ENCODE results near the gene CRACR2B.

CRACR2B gene

DNA sequence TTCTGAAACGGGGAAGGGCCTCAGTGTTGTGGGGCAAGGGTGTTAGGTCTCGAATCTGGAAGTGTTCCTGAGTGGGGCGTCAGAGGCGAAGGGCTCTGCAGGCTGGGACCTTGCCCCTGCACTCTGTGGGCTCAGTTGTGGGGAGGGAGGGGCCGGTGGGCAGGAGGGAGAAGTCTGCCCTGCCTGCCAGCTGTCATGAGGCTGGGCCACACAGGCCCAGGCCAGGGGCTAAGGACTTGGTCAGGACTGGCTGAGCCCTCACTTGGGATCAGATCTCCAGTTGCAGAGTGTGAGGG, at the start of gene CRACR2B:
CRACR2B (plus strand) TSS at position 23 of the 296 bp plus-strand sequence. CDS start 689 bp downstream, outside the sequence.
- no peak for DNase-seq

DNA sequence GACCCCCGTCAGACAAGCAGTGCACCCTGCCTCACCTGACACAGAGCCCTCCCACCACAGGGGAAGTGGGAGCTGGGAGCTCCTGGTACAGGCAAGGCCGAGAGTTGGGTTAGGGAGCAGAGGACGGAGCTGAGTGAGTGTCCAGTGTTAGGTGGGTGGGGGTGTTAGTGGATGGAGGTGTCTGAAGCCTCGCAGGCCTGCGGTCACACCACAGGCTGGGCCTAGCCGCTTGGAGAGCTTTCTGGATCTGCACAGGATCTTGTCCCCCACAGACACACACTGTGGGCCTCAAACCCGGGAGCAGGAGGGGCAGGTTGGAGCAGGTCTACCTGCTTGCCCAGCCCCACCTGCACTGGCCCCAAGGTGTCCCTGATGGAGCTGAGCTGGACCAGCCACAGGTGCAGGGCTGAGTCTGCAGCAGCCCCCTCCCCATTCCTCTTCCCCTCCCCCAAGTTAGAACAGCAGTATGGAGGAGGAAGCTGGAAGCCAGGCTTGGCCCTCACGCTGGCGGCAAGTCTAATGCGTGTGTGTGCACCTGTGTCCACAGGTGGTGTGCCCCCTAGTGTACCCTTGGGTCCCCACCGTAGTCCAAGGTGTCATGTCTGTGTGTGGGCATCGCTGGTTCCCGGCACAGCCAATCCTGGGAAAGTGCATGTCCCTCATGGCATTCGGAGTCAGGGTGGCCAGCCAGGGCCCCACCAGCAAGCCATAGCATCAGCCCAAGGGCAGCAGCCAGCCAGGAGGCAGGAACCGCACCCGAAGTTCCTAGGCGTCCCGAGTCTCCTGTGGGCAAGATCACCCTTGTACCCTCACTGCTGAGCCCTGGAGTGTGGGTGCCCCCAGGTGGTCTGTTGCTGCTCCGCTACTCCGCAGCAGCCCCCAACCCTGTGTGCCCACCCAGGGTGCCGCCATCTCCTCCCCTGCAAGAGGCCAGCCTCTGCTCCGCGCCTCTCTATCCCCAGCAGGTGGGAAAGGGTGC, 48.5 kb upstream of the CRACR2B start:
- no peak for DNase-seq

DNA sequence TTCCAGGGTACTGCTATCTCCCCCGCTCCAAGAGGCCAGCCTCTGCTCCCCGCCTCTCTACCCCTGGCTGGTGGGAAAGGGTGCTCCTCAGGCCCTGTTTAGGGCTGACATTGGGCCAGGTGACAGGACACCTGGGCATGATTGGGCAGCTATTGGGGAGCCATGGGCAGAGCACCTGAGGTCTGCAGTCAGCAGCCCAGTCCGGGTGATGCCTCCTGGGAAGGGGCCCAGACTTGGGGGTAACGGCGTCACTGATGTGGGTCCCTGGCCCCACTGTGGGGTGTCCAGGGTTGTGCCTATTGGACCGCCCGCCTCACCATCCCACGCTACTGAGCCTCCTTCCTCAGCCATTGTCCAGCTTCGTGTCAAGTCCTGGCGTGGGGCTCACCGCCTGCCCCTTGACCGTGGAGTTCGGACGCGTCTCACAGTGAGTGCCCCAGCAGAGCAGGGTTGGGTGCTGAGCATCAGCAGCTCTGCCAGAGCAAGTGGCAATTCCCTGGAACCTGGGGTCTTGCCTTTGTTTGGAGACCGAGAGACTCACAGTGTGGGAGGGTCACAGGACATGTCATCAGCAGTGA, 47.7 kb upstream of the CRACR2B start:
- DNase-seq = no peak

DNA sequence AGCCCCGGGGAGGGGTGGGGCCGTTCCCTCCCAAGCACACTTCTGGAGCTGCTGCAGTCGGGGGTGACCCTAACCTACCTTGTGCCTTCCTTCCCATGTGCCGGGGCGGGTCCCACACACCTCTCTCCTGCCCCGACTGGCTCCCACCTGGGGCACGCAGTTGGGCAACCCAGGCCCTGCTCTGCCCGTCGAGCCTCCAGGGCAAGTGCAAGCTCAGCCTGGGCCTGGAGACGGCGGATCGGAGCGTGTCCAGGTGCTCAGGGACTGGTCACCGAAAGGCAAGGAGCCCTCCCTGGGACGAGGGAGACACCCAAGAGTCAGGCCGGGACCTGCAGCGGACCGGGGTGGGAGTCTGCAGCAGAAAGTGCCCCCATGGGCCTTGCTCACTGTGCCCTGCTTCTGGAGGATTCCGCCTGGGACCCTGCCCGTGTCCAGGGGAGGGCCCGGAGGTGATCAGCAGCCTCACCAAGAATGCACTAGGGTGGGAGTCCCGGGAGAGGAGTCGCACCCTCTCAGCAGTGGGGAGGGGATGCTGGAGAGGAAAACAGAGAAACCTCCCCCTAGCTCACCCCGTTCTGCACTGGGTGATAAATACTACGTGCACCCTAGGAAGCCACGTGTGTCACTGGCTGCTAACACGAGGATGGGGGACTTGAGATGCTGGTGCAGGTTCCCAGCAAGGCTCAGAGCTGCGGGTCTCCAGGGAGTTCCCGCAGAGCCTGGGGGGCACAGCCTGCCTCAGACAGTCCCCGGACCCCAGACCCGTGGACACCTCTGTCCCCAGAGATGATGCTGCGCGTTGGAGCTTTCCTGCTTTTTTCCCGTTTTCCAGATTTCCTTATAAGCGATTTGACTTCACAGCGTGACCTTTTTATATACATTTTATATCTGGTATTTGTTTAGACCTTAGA, 45.2 kb upstream of the CRACR2B start:
- no peak for DNase-seq

DNA sequence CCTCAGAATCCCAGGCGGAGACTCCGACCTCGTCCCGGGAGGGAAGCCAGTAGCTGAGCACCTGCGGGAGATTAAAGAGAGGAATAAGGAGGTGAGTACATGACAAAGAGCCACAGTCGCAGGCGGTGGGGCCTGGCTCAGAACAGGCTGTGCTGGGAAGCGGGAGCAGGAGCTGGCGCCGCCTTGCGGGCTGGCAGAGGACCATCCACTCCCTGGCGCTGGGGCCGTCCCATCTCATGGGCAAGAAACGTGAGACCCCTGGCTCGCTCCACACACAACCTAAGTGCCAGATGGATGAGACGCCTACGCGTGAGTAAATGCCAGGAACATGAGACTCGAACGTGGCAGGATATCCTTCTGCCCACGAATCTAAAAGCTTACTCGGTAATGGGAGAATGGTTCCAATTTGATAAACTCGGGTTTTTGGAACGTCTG, 44.1 kb upstream of the CRACR2B start:
- DNase-seq = peak; percentile 43

DNA sequence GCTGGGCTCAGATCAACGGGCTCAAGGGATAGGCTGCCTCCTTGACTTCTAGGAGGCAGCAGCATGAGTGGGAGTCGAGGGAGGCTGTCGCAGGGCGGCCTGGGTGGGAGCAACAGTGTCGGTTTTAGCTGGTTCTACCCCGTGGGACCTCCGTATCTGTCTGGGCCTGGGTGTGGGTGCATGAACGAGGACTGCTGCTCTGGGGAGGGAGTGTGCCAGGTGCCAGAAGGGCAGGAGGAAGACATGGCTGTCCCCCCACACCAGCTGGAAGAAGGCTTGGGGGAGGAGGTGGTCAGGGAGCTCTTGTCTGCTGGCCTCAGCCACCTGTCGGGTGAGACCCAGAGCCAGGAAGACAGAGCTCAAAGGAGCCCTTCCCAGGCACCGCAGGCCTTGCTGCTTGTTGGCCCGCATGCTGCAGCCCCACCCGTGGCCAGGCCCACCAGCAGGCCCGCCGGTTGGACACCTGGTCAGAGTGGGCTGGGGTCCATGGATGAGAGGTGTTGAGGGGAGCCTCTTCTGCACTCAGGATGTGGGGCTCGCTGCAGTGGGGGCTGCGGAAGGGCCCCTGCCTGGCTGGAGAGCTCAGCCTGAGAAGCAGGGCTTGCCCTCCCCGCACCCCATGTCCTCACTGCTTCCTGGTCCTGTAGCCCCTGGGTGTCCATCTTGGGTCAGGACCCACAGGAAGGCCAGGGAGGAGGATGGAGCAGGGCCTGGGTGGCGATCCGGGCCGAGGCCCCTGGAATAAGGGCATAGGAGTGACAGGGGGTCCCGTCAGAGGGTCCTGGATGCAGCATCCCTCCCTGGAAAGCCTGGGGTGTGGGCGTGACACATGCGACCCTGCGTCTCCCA, 41.3 kb upstream of the CRACR2B start:
- no peak for DNase-seq

DNA sequence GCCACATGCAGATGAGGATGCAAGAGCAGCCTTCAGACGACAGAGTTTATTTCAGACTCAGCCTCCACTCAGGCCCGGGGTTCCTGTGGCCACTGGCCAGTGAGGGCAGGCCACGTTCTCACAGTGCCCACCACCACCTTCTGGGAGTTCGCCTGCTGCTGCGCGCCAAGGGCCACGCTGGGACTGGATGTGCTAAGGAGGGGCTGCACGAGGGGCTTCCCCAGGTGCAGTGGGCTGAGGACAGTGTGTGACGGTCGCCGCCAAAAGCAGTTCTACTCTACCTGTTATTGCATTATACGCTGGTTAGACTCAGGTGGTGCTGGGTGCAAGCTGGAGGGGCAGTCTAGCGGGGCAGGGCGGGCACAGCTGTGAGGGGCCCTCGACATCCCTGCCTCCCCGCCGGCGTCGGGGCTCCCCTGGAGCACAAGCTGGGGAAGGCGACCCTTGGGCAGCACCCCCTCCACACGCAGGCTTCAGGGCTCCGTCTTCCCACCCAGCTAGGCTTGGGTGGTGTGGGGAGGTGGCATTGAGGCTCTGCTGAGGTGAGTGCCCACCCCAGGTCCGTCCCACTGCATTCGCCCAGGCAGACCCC, 40.5 kb upstream of the CRACR2B start:
- no peak for DNase-seq

DNA sequence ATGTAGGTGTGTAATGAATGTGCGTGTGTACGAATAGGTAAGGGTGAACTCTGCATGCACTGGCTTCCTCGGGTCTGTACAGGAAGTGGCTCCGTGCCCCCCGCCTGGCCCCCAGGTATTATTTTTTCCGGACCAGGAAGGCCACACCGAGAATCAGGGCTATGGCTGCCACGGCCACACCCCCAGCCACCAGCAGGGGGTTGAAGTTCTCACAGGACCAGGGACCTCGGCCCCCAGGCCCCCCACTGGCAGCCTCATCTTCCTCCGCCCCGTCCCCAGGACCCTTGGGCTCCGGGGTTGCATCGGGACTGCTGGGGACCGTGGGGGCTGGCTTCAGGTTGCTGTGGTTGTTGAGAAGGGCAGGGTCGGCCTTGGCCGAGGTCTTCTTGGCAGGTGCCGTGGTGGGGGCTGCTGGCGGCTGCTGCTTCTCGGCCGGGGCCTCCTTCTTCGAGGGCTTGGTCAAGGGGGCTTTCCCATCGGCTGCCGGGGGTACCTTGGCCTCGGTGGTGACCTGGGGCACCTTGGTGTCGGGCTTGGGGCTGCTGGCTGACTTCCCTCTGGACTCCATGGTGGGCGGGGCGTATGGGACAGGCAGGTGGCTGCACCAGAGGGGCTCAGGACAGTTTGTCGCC, 39.6 kb upstream of the CRACR2B start:
- no peak for DNase-seq

DNA sequence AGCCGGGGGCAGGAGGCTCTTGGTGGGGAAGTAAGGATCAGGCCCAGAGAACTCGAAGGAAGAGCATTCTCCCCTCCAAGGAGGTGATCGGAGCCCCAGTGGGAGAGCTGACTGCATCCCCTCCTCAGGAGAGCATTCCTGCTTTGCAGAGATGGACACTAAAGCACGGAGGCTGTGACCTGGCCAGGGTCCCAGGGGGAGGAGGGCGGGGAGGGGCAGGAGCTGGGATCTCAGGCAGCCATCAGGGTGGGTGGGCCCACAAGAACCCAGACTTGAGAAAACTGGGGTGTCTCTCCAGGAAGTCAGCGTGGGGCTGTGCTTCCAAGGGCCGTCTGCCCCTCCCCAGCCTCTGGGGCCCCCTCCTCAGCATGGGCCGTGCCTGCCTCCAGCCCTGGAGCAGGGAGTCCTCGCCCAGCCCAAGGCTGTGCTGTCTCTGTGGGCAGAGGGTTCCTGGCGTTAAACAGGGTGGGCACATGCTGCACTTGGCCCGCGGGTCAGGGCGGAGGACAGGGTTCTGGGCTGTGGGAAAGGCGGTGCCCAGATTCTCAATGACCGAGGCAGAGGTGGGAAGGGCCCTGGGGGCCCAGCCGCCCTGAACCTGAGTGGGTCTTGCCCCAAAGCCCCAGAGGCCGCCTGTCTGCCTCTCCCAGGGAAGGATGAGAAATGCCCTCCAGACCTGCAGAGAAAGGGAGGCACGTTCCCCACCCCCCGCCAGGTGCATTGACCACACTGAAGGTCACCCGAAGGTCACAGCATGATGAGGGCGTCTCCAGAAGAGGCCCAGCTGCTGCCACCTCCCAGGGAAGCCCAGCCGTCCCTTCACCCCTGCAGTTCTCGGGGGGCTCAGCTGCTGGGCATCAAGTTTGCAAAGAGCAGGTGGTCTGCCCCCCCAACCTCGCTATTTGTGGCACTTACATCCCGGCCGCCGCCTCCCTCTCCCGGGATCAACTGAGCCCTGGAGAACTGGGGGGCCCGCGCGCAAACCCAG, 38.5 kb upstream of the CRACR2B start:
- no peak for DNase-seq

DNA sequence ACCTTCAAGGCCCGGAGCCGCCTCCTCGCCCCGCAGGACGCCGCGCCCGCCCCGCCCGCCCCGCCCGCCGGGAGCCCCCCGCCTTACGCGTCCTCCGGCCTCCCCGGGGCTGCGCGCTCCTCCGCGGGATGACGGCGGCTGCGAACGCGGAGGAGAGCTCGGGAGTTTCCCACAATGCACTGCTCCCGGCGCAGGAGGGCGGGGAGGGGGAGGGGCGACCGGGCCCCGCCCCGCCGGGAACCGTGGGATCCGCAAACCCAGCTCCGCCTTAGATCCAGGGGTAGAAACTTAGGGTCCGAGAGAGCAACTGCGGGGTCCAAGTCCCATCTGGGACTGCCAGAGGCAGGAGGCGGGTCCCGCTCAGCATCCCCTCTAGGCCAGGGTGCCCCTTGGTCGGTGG, 37.8 kb upstream of the CRACR2B start, which contains the start of gene CEND1:
CEND1 (minus strand) TSS at position 148 of the 400 bp plus-strand sequence. CDS start 1,514 bp downstream, outside the sequence.
- DNase-seq = no peak

DNA sequence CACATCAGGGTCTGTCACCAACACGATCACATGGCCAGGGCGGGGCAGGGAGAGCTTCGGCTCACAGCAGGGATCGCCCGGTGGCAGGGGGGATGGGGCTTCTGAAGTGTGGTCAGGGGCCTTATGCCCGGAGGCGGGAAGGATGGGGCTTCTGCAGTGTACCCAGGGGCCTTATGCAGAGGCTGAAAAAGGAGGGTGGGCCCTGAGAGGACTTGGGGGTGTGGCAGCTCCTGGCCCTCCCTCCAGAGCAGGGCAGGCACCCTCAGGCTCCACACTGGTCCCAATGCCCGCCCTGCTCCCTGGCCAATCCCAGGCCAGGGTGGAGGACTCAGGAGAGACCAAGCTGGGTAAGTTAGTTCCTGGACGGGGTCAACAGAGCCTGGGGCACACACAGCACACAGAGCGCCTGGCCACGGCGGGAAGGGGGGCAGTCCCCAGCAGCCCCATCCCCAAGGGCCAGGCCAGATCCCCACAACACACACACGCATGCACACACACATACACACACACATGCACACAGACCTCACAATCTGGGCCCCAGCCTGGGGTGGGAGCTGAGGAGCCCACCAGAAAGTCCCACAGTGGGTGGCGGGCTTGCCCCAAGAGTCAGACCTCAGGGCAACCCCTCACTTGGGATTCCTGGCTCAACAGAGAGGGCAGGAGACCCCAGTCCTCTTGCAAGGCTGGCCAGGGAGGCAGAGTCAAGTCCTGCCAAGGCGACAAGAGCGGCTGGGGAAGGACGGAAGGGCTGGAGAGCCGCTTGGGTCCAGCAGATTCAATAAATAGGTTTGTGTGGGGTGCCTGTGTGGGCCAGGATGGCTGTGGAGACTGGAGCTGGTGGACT, 36.8 kb upstream of the CRACR2B start:
- DNase-seq = no peak

DNA sequence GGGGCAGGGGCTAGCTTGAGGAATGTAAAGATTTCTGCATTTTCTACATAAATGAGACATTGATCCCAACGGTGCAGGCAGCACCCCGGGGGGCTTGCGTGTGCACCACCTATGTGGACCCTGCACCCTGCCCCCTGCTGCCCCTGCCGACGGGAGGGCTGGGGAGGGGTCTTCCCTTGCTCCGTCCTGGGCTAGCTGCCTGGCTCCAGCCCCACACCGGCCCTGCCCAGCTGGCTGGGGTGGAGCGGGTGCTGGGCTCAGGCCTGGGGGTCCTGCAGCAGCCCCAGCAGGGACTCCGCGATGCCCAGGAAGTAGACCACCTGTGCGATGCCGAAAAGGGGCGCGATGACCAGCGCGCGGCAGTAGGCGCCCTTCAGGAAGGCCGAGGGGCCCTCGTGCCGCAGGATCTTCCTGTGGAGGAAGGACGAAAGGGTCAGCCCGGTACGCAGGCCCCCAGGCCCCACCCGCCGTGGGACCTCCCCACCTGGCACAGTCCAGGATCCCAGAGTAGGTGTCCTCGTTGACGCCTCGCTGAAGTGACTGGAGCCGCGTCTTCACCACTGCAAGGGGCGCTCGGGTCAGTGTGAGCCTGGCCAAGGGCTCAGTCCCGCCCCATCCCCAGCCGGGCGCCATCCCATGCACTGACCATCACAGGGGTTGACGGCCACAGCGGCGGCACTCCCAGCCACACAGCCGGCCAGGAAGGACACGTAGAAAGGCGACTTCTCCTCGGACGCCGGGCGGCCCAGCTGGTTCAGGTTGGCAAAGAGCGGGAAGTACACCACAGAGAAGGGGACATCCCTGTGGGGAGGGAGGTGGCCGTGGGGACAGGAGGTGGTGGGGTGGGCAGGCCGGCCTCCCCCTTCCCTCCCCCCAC, 35.8 kb upstream of the CRACR2B start:
- no peak for DNase-seq

DNA sequence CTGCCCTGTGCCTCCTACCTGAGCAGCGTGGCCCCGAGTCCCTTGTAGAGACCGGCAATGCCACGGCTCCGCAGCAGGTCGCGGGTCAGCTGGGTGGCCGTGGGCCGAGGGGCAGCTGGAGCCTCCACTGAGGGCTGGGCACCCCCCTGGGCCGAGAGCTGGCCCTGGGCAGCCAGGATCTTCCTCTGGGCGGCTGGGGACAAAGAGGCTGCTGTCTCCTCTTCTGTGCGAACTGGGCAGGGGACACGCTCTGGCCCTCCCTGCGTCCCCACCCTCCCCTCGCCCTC, 35.2 kb upstream of the CRACR2B start:
- DNase-seq = no peak

DNA sequence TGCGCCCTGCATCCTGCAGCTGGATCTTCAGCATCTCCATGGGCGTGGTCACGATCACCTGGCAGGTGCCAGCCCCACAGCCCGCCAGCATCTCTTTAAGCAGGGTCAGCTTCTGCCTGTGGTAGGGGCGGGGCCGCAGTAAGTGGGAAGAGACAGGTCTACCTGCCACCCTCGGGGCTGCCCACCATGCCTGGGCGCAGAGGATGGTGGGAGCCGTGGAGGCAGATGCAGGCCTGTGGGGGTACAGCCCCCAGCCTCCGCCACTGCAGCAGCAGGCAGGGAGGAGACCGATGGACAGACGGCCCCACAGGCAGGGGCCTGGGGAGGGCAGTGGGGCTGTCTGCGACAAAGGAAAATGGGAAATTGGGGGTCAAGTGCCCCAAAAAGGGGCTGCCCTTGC, 34.8 kb upstream of the CRACR2B start:
- DNase-seq = no peak

DNA sequence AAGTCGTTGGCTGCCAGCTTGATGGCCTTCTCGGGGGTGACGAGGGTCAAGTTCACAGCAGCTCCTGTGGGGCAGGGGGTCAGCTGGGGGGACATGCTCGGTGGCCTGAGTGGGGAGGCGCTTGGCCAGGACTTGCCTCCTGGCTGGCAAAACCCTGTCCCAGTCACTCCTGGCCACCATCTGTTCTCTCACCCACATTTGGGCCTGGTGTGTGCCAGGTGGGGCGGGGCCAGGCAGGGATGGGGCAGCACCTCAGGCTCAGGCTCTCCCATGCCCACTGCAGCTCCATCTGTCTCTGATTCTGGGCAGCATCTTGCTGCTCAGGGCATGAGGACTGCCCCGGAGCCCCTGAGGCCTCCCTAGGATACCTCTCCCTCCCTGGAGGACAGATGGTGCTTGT, 34.2 kb upstream of the CRACR2B start:
- no peak for DNase-seq

DNA sequence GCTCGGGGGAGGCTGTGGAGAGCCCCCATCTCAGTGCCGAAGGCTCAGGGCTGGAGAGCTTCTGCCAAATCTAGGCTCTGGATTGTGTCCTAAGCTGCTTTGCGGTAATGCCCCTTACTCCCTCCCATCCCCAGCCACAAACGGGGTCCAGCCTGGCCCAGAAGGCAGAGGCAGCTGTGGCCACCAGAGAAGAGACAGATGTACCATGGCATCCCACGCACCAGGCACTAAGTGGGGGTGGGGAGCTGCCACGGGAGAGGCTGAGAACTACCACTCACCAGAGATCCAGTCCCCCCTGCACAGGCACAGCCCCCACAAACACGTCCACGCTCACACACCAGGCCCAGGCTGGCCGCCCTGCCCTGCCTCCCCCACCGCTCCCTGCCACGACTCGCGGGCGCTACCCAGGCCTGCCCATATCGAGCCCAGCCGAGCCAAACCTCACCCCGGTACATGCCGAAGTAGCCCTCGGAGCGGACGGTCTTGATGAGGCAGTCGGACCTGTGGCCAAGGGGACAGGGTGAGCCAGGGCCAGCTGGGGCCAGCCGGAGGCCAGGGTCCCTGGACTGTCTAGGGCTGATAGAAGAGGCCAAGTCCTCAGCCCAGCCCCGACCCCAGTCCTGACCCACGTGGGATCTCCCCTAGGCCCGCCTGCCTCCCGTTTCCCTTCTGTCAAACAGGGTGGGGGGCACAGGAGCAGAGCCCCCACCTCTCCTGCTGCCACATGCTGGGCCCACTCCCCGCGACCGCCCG, 33.5 kb upstream of the CRACR2B start:
- DNase-seq = no peak
